CD14-positive monocyte (primary cell): ENCODE data around the gene NOC2L. TPM values are rescaled to one million over a fixed set of nuclear protein-coding genes. Genes with fewer than 3 reads are reported as not detected.

Experiments used
- DNase-seq, 3 donors: peaks; one replicate each; pipeline ENCODE4 v3.0.0-alpha.2; 2011 to 2022
- H2AFZ ChIP-seq: 2 replicates; pipeline ENCODE4 v1.6.0; 2012; ENCODE audit warnings: mild to moderate bottlenecking, low read depth, low read length, inconsistent platforms; ENCODE audit not compliant: insufficient read depth, poor library complexity, severe bottlenecking
- H3K27ac ChIP-seq, 2 donors: 1 replicate in 1 of 2; 2 replicates in 1 of 2; pipeline ENCODE4 v1.5.1; 2012 to 2013; ENCODE audit warnings: low read length in 2 of 2, control low read depth in 1 of 2, inconsistent platforms in 1 of 2, low read depth in 1 of 2, mild to moderate bottlenecking in 1 of 2
- H3K27me3 ChIP-seq, 2 donors: one replicate each; pipeline versions ENCODE4 v1.6.0 to v1.6.1; 2011 to 2013; ENCODE audit warnings: low read length in 2 of 2; ENCODE audit not compliant: control insufficient read depth in 2 of 2, insufficient read depth in 2 of 2
- H3K36me3 ChIP-seq, 2 donors: replicated peaks in 1 of 2; 1 replicate in 1 of 2; 2 replicates in 1 of 2; pipeline versions ENCODE4 v1.5.1 to v1.6.1; 2012 to 2013; ENCODE audit warnings: low read length in 2 of 2, control low read depth in 1 of 2, inconsistent platforms in 1 of 2, mild to moderate bottlenecking in 1 of 2; ENCODE audit not compliant: insufficient read depth in 2 of 2, control insufficient read depth in 1 of 2
- H3K4me1 ChIP-seq, 2 donors: 1 replicate in 1 of 2; 2 replicates in 1 of 2; pipeline versions ENCODE4 v1.5.1 to v1.6.1; 2012 to 2013; ENCODE audit warnings: low read length in 2 of 2, control low read depth in 1 of 2, inconsistent platforms in 1 of 2, mild to moderate bottlenecking in 1 of 2, moderate library complexity in 1 of 2; ENCODE audit not compliant: insufficient read depth in 2 of 2, control insufficient read depth in 1 of 2
- H3K4me2 ChIP-seq: replicated peaks from 2 replicates; pipeline ENCODE3; 2012; ENCODE audit warnings: low read length, moderate library complexity, mild to moderate bottlenecking; ENCODE audit not compliant: poor library complexity, severe bottlenecking; ENCODE audit errors: extremely low read depth
- H3K4me3 ChIP-seq, 3 experiments: fragments of 200-600 bp in 1 of 3; sonication (generic) in 1 of 3; replicated peaks in 1 of 3; 1 replicate in 2 of 3; 2 replicates in 1 of 3; pipeline ENCODE4 v1.5.1; 2011 to 2013; ENCODE audit warnings: low read length in 3 of 3, mild to moderate bottlenecking in 3 of 3, control low read depth in 2 of 3, low read depth in 2 of 3, inconsistent platforms in 1 of 3, moderate library complexity in 1 of 3
- H3K79me2 ChIP-seq: 2 replicates; pipeline ENCODE4 v1.6.0; 2012; ENCODE audit warnings: mild to moderate bottlenecking, control low read depth, inconsistent platforms, low read length, moderate library complexity; ENCODE audit not compliant: insufficient read depth
- H3K9ac ChIP-seq: 2 replicates; pipeline ENCODE4 v1.6.0; 2017; ENCODE audit warnings: low read length, mild to moderate bottlenecking; ENCODE audit not compliant: insufficient read depth, poor library complexity, severe bottlenecking
- H3K9me3 ChIP-seq, 2 donors: replicated peaks in 1 of 2; 1 replicate in 1 of 2; 2 replicates in 1 of 2; pipeline versions ENCODE4 v1.5.1 to v1.6.1; 2012 to 2013; ENCODE audit warnings: low read length in 2 of 2, control low read depth in 1 of 2; ENCODE audit not compliant: control insufficient read depth in 1 of 2, insufficient read depth in 1 of 2
- H4K20me1 ChIP-seq: 2 replicates; pipeline ENCODE4 v1.6.0; 2012; ENCODE audit warnings: mild to moderate bottlenecking, low read length, control low read depth, moderate library complexity; ENCODE audit not compliant: insufficient read depth
- H3K27ac Mint-ChIP-seq, 7 donors: one replicate each; pipeline ENCODE4 v1.8.0; 2020; ENCODE audit warnings: mild to moderate bottlenecking in 7 of 7, mixed read lengths in 7 of 7, moderate library complexity in 6 of 7, inconsistent platforms in 2 of 7
- H3K27me3 Mint-ChIP-seq, 3 donors: one replicate each; pipeline ENCODE4 v1.8.0; 2021 to 2022; ENCODE audit warnings: low read depth in 3 of 3, mild to moderate bottlenecking in 3 of 3, mixed read lengths in 3 of 3, moderate library complexity in 3 of 3, inconsistent platforms in 1 of 3
- H3K36me3 Mint-ChIP-seq, 2 donors: one replicate each; pipeline ENCODE4 v1.8.0; 2020; ENCODE audit warnings: mixed read lengths in 2 of 2, inconsistent platforms in 1 of 2, mild to moderate bottlenecking in 1 of 2
- H3K4me1 Mint-ChIP-seq: one replicate; pipeline ENCODE4 v1.8.0; 2020; ENCODE audit warnings: mild to moderate bottlenecking, mixed read lengths
- H3K4me3 Mint-ChIP-seq, 2 donors: one replicate each; pipeline ENCODE4 v1.8.0; 2020; ENCODE audit warnings: mild to moderate bottlenecking in 2 of 2, mixed read lengths in 2 of 2, moderate library complexity in 1 of 2
- H3K9me3 Mint-ChIP-seq, 7 donors: one replicate each; pipeline ENCODE4 v1.8.0; 2020 to 2022; ENCODE audit warnings: mixed read lengths in 7 of 7, mild to moderate bottlenecking in 6 of 7, moderate library complexity in 6 of 7, inconsistent platforms in 2 of 7
- CTCF ChIP-seq: fragments of 200-600 bp; IDR thresholded peaks from one replicate; pipeline ENCODE4 v1.8.0; 2022; ENCODE audit warnings: antibody characterized with exemption, mild to moderate bottlenecking
- WGBS: methylation state at CpG from one replicate; pipeline ENCODE4 v1.1.5; 2013; ENCODE audit warnings: missing lambda C conversion rate; ENCODE audit not compliant: insufficient coverage; 5-methylcytosine and 5-hydroxymethylcytosine counted together
- intact Hi-C, 2 donors: fragments of 100-400 bp; cut with micrococcal nuclease; formaldehyde crosslinking; loops; one replicate each; pipeline versions ENCODE4 v1.15.0 to v1.15.1; 2023
- polyA plus RNA-seq, 3 donors: library from polyadenylated mRNA; depleted of rRNA in 1 of 3; unstranded in 2 of 3; stranded (reverse) in 1 of 3; fragments of 300-500 nt in 2 of 3; fragments of >200 nt in 1 of 3; fragmentation: Illumina TruSeq in 2 of 3; gene quantifications; 1 replicate in 2 of 3; 2 replicates in 1 of 3; pipeline ENCODE4 v1.2.3, GENCODE V29; 2012 to 2021

NOC2L gene
- polyA plus RNA-seq, 3 donors: 34.5 to 47.9 (median 35.8) TPM

- TF ChIP-seq CTCF: no peak
- Mint-ChIP-seq H3K27me3 (peaks cover 38 to 74% (median 58%) of the 10 kb centered on the region in 3 donors), H3K4me1 (no peaks in the 10 kb centered on the region), H3K27ac (no peak overlapping the region), H3K36me3 (no peaks in the 10 kb centered on the region), H3K9me3 (peaks cover 0 to 12% (median 0%) of the 10 kb centered on the region in 7 donors), H3K4me3 (peak overlapping the region in 1 of 2 donors; percentile 74)
- no peak overlapping the region for H3K4me2 ChIP-seq
- H4K20me1 ChIP-seq: no peaks in the 10 kb centered on the region
- H3K9me3 ChIP-seq: peaks cover 0 to 9% of the 10 kb centered on the region in 2 donors
- no peak overlapping the region for H3K9ac ChIP-seq
- H3K27ac ChIP-seq: no peak overlapping the region
- no peaks in the 10 kb centered on the region for H3K36me3 ChIP-seq
- H3K79me2 ChIP-seq: no peaks in the 10 kb centered on the region
- H2AFZ ChIP-seq: no peak overlapping the region
- H3K27me3 ChIP-seq: peaks cover 16 to 57% of the 10 kb centered on the region in 2 donors
- intact Hi-C loops: no loop called here
- no peak for DNase-seq
- peaks cover 0 to 3% of the 10 kb centered on the region in 2 donors for H3K4me1 ChIP-seq
- no peak overlapping the region for H3K4me3 ChIP-seq
- WGBS: 35% methylated on average over 37 of the region's 37 CpGs
These were observed 23.9 kb downstream of the NOC2L start for GRCh38 chr1:934991-935750.

GRCh38 chr1:933603-933940 is 25.5 kb downstream of the NOC2L start:
- intact Hi-C loops: no loop called here
- Histone ChIP-seq H3K4me3 (no peak overlapping the region), H3K9me3 (no peaks in the 10 kb centered on the region), H3K4me1 (no peaks in the 10 kb centered on the region), H2AFZ (no peak overlapping the region), H3K9ac (no peak overlapping the region), H3K4me2 (no peak overlapping the region), H3K79me2 (no peaks in the 10 kb centered on the region), H3K27me3 (peaks cover 9 to 43% of the 10 kb centered on the region in 2 donors), H3K36me3 (no peaks in the 10 kb centered on the region), H4K20me1 (no peaks in the 10 kb centered on the region), H3K27ac (no peak overlapping the region)
- no peak for TF ChIP-seq CTCF
- Mint-ChIP-seq H3K27me3 (peaks cover 25 to 66% (median 43%) of the 10 kb centered on the region in 3 donors), H3K36me3 (no peaks in the 10 kb centered on the region), H3K4me1 (no peaks in the 10 kb centered on the region), H3K4me3 (no peak overlapping the region), H3K27ac (no peak overlapping the region), H3K9me3 (peaks cover 0 to 6% (median 0%) of the 10 kb centered on the region in 7 donors)
- WGBS: 53% methylated on average over 3 of the region's 10 CpGs
- DNase-seq: no peak
